ENCODE measurements around the gene WEE2. TPM values are rescaled to one million over a fixed set of nuclear protein-coding genes. Genes with fewer than 3 reads are reported as not detected.

Gene WEE2
- total and polyA plus RNA-seq, 9 of the 15 experiments (the other 6 are each of a cell fraction or from before 2014, with no cell fraction given), result not detected

DNA sequence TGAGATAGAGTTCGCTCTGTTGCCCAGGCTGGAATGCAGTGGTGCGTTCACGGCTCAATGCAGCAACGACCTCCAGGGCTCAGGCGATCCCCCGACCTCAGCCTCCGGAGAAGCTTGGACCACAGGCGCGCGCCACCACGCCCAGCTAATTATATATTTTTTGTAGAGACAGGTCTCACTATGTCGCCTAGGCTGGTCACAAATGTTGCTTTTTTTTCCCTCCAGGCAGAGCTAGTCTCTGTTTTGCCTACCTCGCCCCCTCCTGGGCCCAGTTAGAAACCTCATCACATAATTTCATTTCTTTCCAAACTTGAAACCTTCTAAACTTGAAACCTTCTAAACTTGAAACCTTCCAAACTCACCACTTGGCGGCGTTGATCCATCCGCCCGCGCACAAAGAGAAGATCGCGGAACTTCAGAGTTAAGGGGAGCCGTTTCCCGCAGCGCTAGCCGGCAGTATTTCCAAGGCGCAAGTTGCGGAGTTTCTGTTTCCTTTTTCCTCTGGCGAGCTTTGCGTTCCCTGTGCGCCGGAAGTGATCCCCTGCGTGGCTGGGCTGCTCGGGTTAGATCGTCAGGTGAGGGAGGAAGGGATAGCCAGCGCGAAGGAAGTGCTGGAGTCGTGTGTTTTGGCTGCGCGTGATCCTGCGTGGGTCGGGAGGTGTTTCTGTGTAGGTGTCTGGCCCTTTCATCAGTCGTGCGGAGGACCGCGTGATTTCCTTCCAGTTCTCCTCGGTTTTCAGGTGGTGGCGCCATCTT is 29.9 kb downstream of the WEE2 start, which contains the start of gene SSBP1 (continued):
- TF ChIP-seq ETS2 (tag; IDR thresholded peaks at IDR 0.05; ENCODE audit: borderline replicate concordance, poor library complexity, severe bottlenecking) (no peak), KDM1A (IDR thresholded peaks at IDR 0.05) (0 out of 4 replicates have a peak, but pooled peaks of 1 of the 2 experiments have one; percentile 40), PRMT5 (CRISPR knock-in tag; IDR thresholded peaks at IDR 0.05) (no peak), SNRNP70 (optimal IDR thresholded peaks at IDR 0.05; ENCODE audit: low read depth, low read length) (no peak), KLF1 (tag; IDR thresholded peaks at IDR 0.05) (no peak), TCF7L2 (IDR thresholded peaks at IDR 0.05; ENCODE audit: low read depth, low read length) (peak; percentile 71), ZBTB7A (IDR thresholded peaks at IDR 0.05; ENCODE audit: borderline replicate concordance, control insufficient read depth, low read depth, low read length) (peak; percentile 32; the same call in 1 of the 2 replicates), EZH2 (IDR thresholded peaks at IDR 0.05; ENCODE audit: borderline replicate concordance, low read depth, low read length) (no peak), ELF2 (CRISPR knock-in tag; IDR thresholded peaks at IDR 0.05) (peak; percentile 96), ZFX (CRISPR knock-in tag; IDR thresholded peaks at IDR 0.05) (peak; percentile 67), POLR2G (IDR thresholded peaks at IDR 0.05; ENCODE audit: low read depth, low read length) (peak; percentile 97)
- TF ChIP-seq, protein P1, sequence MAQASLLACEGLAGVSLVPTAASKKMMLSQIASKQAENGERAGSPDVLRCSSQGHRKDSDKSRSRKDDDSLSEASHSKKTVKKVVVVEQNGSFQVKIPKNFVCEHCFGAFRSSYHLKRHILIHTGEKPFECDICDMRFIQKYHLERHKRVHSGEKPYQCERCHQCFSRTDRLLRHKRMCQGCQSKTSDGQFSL (CRISPR knock-in tag; IDR thresholded peaks at IDR 0.05), result no peak
- TF ChIP-seq, protein P1 (tag; IDR thresholded peaks at IDR 0.05), result no peak
- TF ChIP-seq, protein P2, sequence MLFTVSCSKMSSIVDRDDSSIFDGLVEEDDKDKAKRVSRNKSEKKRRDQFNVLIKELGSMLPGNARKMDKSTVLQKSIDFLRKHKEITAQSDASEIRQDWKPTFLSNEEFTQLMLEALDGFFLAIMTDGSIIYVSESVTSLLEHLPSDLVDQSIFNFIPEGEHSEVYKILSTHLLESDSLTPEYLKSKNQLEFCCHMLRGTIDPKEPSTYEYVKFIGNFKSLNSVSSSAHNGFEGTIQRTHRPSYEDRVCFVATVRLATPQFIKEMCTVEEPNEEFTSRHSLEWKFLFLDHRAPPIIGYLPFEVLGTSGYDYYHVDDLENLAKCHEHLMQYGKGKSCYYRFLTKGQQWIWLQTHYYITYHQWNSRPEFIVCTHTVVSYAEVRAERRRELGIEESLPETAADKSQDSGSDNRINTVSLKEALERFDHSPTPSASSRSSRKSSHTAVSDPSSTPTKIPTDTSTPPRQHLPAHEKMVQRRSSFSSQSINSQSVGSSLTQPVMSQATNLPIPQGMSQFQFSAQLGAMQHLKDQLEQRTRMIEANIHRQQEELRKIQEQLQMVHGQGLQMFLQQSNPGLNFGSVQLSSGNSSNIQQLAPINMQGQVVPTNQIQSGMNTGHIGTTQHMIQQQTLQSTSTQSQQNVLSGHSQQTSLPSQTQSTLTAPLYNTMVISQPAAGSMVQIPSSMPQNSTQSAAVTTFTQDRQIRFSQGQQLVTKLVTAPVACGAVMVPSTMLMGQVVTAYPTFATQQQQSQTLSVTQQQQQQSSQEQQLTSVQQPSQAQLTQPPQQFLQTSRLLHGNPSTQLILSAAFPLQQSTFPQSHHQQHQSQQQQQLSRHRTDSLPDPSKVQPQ (CRISPR knock-in tag; IDR thresholded peaks at IDR 0.05; ENCODE audit: borderline replicate concordance), result 0 out of 2 replicates have a peak, but pooled peaks have one; percentile 28
- TF ChIP-seq, protein P3, sequence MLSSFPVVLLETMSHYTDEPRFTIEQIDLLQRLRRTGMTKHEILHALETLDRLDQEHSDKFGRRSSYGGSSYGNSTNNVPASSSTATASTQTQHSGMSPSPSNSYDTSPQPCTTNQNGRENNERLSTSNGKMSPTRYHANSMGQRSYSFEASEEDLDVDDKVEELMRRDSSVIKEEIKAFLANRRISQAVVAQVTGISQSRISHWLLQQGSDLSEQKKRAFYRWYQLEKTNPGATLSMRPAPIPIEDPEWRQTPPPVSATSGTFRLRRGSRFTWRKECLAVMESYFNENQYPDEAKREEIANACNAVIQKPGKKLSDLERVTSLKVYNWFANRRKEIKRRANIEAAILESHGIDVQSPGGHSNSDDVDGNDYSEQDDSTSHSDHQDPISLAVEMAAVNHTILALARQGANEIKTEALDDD (IDR thresholded peaks at IDR 0.05), result peak; percentile 65; the same call in 1 of the 2 replicates
- TF ChIP-seq, protein P4, sequence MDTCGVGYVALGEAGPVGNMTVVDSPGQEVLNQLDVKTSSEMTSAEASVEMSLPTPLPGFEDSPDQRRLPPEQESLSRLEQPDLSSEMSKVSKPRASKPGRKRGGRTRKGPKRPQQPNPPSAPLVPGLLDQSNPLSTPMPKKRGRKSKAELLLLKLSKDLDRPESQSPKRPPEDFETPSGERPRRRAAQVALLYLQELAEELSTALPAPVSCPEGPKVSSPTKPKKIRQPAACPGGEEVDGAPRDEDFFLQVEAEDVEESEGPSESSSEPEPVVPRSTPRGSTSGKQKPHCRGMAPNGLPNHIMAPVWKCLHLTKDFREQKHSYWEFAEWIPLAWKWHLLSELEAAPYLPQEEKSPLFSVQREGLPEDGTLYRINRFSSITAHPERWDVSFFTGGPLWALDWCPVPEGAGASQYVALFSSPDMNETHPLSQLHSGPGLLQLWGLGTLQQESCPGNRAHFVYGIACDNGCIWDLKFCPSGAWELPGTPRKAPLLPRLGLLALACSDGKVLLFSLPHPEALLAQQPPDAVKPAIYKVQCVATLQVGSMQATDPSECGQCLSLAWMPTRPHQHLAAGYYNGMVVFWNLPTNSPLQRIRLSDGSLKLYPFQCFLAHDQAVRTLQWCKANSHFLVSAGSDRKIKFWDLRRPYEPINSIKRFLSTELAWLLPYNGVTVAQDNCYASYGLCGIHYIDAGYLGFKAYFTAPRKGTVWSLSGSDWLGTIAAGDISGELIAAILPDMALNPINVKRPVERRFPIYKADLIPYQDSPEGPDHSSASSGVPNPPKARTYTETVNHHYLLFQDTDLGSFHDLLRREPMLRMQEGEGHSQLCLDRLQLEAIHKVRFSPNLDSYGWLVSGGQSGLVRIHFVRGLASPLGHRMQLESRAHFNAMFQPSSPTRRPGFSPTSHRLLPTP (IDR thresholded peaks at IDR 0.05; ENCODE audit: borderline replicate concordance, extremely low read depth, insufficient read length), result no peak
- TF ChIP-seq, protein P5, sequence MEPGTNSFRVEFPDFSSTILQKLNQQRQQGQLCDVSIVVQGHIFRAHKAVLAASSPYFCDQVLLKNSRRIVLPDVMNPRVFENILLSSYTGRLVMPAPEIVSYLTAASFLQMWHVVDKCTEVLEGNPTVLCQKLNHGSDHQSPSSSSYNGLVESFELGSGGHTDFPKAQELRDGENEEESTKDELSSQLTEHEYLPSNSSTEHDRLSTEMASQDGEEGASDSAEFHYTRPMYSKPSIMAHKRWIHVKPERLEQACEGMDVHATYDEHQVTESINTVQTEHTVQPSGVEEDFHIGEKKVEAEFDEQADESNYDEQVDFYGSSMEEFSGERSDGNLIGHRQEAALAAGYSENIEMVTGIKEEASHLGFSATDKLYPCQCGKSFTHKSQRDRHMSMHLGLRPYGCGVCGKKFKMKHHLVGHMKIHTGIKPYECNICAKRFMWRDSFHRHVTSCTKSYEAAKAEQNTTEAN (CRISPR knock-in tag; IDR thresholded peaks at IDR 0.05), result 0 out of 2 replicates have a peak, but pooled peaks have one; percentile 73

Measured in K562 (cell line).